Measurements from ENCODE around the gene PRRX2. TPM values are rescaled to one million over a fixed set of nuclear protein-coding genes. Genes with fewer than 3 reads are reported as not detected.
A peak's percentile ranks its signal among the peaks of the same experiment; 100 is the strongest.

PRRX2 gene
- total and polyA plus RNA-seq, 2 donors (not counting 1 experiment from before 2014, with no cell fraction given) = not detected

DNA sequence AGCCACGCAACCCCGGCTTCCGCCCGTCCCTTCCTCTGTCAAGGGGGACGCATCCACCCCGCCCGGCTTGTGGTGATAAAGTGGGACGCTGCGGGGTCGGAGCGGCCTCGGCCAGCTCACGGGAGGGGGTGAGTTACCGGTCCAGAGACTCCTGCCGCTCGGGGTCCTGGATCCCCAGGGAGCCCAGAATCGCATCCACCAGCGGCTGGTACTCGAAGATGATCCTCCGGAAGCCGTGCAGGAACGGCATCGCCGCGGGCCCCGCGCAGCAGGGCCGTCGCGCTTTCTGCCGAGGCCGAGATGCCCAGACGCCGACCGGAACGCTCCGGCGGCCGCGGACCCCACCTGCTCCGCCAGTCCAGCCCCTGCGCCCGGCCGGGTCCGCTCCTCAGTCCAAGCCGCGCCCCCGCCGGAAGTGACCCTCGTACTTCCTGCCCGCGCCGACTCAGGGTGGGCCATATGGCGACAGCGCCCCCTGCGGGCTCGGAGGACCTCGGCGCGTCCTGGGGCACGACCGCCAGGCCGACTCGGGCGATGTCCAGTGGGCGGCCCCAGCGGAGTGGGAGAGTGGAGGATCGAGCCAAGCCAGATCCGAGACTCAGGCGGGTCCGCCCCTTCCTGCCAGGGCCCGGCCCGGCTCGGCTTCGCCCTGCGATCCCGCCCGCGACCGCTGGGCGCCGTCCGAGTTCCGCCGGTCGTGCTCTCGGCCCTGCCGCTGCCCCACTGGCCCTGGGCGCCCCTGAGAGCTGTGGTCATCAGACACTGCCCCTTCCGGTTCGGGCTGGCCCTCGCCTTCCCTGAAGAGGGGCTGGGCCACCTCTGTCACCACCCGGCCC lies 23.5 kb upstream of the PRRX2 start, which contains the start of gene ASB6:
Gene ASB6 (minus strand): TSS at position 402 of the 836 bp plus-strand sequence. CDS start 152 bp downstream, at position 250.
- Histone ChIP-seq H3K4me1 (ENCODE audit: control insufficient read depth in 2 of 2, insufficient read depth in 2 of 2, low read length in 2 of 2) (peaks cover 12 to 17% of the 10 kb centered on the region in 2 donors), H3K79me2 (ENCODE audit: control insufficient read depth, insufficient read depth, low read length) (peaks cover 29% of the 10 kb centered on the region), H4K20me1 (ENCODE audit: control insufficient read depth, insufficient read depth, low read length, poor library complexity, severe bottlenecking) (peaks cover 38% of the 10 kb centered on the region), H3K9me3 (ENCODE audit: control extremely low read depth in 1 of 3, control insufficient read depth in 2 of 3, insufficient read depth in 1 of 3, low read length in 2 of 3) (peaks cover 0 to 5% (median 0%) of the 10 kb centered on the region in 3 donors), H3K9ac (ENCODE audit: low read length) (peak within 1 kb of the TSS; percentile 89), H3K36me3 (replicated peaks in 1 of 2; ENCODE audit: control extremely low read depth in 1 of 2, control insufficient read depth in 1 of 2, extremely low read depth in 1 of 2, insufficient read depth in 2 of 2, low read length in 1 of 2) (peaks cover 2 to 26% of the 10 kb centered on the region in 2 experiments), H2AFZ (ENCODE audit: insufficient read depth, low read depth, low read length, poor library complexity, severe bottlenecking) (peak within 1 kb of the TSS; percentile 92), H3K4me2 (replicated peaks; ENCODE audit: low read depth, low read length, poor library complexity, severe bottlenecking) (peak within 1 kb of the TSS; percentile 99), H3K27ac (ENCODE audit: low read length in 2 of 2) (peak within 1 kb of the TSS; percentile 54 to 86), H3K27me3 (replicated peaks in 1 of 4; ENCODE audit: control extremely low read depth in 1 of 4, control insufficient read depth in 3 of 4, insufficient read depth in 4 of 4, low read length in 3 of 4) (no peaks in the 10 kb centered on the region), H3K4me3 (ENCODE audit: control extremely low read depth in 1 of 5, extremely low read depth in 1 of 5, insufficient read depth in 1 of 5, low read depth in 2 of 5, low read length in 4 of 5) (peak within 1 kb of the TSS; percentile 61 to 91 (median 84))
- Mint-ChIP-seq H3K27me3 (no peaks in the 10 kb centered on the region), H3K4me3 (peak within 1 kb of the TSS; percentile 87), H3K4me1 (peaks cover 26% of the 10 kb centered on the region), H3K9me3 (ENCODE audit: insufficient read depth) (no peaks in the 10 kb centered on the region), H3K27ac (peak within 1 kb of the TSS; percentile 91)
- peak; percentile 95 for ATAC-seq (ENCODE audit: low read depth)
- peak; percentile 96 for DNase-seq
- WGBS (ENCODE audit: insufficient coverage) = under 1% methylated on average over 92 of the region's 93 CpGs
- intact Hi-C loops (cut with micrococcal nuclease) = loop anchor here (1.0 to 5.0 kb wide), 7 partner anchors 16 to 532 kb away; partner anchors contain the start of genes C9orf78, CRAT, NTMT1 and TOR1A
- ChIA-PET CTCF (interaction anchor here (1.0 to 6.2 kb wide), 8 partner anchors 16 to 510 kb away, joined by 3 to 66 read pairs (median 5); partner anchors contain the start of gene NTMT1), POLR2A (no interaction called here)
- TF ChIP-seq EZH2 (IDR thresholded peaks at IDR 0.05; ENCODE audit: borderline replicate concordance, insufficient read depth, low read depth, low read length, poor library complexity, severe bottlenecking) = no peak
- TF ChIP-seq, protein P1, sequence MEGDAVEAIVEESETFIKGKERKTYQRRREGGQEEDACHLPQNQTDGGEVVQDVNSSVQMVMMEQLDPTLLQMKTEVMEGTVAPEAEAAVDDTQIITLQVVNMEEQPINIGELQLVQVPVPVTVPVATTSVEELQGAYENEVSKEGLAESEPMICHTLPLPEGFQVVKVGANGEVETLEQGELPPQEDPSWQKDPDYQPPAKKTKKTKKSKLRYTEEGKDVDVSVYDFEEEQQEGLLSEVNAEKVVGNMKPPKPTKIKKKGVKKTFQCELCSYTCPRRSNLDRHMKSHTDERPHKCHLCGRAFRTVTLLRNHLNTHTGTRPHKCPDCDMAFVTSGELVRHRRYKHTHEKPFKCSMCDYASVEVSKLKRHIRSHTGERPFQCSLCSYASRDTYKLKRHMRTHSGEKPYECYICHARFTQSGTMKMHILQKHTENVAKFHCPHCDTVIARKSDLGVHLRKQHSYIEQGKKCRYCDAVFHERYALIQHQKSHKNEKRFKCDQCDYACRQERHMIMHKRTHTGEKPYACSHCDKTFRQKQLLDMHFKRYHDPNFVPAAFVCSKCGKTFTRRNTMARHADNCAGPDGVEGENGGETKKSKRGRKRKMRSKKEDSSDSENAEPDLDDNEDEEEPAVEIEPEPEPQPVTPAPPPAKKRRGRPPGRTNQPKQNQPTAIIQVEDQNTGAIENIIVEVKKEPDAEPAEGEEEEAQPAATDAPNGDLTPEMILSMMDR (IDR thresholded peaks at IDR 0.05) = peak; percentile 100
